Measurements from ENCODE around the gene ZNF157. TPM values are rescaled to one million over a fixed set of nuclear protein-coding genes. Genes with fewer than 3 reads are reported as not detected.
A peak's percentile ranks its signal among the peaks of the same experiment; 100 is the strongest.
"Not testable (repeated sequence)": the region's sequence is repeated elsewhere in the genome, so short reads cannot be mapped to it uniquely, and the experiment has no call there.

Gene ZNF157
- not detected in 2 replicates for total RNA-seq (2014; rRNA removed; shearing (Covaris generic))

DNA sequence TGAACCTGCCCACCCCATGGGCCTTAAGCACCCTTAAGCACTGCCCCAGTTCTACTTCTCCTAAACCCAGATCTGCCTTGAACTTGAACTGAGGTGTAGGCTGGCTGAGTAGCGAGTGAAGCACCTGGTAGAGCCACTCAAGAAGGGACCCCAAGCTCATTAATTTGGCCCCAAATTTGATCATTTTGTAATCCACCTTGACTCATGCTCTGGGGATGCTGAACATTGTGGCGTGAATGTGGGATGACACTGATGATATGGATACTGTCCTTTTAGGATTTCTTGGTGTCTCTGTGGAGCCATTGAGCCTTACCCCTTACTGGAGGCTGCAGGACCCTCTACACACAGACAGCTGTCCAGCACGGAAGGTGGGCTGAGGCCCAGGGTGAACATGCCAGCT is at the start of gene ZNF157:
ZNF157 (plus strand) TSS at position 301 of the 400 bp plus-strand sequence; CDS start at position 392, 91 bp downstream.
- no peak for DNase-seq (ENCODE audit: low spot score)

DNA sequence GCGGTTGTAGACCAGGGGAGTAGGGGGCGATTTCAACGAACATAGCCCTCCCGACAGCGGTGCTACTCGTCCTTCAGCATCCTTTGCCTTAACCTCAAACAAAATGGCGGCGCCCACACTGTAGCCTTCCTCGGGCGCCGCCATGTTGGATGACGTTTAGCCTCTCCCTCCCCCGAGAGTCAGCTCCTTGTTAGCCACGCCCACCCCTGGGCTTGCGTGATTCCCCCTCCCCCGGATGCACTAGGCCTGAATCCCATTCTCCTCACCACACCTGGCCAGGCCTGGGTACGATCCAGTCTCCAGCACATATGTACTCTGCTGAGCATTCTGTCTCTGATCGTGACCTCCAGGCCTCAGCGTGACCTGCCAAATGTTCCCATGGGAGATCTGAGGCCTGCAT is 49.0 kb upstream of the ZNF157 start:
- DNase-seq (ENCODE audit: low spot score): no peak

DNA sequence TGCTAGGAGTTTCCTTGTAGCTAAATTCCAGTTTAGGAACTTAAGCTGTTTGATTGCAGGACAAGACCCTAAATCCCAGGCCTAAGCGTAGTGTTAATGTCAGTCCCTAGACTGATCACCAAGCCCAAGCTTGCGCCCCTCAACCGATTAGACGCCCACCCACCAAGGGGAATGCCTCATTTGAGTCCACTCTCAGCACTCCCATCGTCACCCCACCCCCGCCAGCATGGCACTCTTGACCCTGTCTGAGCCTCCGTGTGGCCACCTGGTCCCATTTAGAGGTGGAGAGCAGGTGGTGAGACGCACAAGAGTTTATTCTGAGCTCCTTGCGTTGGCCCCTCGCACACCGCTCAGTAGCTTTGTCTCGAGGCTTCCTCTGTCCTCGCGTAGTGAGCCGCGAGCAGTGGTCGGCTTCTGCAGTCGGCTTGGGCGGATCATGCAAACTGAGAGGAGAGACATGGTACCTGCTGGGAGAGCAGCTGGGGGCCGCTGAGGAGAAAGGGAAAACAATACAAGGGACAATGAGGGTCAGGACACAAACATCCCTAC is 48.5 kb upstream of the ZNF157 start:
- no peak for DNase-seq (ENCODE audit: low spot score)

DNA sequence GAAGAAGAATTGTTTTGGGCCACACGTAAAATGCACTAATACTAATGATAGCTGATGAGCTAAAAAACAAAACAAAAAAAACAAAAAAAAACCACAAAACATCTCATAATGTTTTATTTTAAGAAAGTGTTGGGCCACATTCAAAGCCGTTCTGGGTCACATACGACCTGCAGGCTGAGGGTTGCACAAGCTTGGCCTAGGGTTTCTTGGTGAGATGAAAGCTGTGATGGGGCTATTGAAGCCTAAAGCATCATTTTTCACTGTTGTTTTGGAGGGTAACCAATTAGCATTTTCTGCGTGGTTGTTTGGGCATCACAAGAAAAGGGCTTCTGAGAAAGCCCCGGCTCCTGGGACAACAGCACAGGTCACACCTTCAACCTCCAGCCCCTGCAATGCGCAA is 42.5 kb upstream of the ZNF157 start:
- DNase-seq (ENCODE audit: low spot score): no peak

DNA sequence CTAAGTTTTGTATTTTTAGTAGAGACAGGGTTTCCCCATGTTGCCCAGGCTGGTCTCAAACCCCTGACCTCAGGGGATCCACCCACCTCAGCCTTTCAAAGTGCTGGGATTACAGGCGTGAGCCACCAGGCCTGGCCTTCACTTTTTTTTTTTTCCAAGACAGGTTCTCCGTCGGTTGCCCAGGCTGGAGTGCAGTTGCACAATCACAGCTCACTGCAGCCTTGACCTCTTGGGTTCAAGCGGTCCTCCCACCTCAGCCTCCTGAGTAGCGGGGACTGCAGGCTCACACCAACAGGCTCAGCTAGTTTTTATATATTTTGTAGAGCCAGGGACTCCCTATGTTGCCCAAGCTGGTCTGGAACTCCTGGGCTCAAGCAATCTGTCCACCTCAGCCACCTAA is 37.6 kb upstream of the ZNF157 start:
- not testable (repeated sequence) for DNase-seq (ENCODE audit: low spot score)

DNA sequence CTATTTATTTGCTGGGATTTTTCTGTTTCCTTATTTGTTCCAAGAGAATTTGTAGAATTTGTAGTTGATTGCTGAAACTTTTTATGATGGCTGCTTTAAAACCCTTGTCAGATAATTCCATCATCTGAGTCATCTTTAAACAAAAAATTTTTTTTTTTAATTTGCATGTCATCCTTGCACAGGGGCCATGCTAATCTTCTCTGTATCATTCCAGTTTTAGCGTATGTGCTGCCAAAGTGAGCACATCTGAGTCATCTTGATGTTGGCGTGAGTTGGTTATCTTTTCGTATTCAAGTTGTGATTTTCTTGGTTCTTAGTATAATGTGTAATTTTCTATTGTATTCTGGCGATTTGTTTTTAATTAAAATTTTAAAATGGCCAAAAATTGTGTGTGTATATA is 18.7 kb upstream of the ZNF157 start:
- peak; percentile 45 for DNase-seq (ENCODE audit: low spot score)

DNA sequence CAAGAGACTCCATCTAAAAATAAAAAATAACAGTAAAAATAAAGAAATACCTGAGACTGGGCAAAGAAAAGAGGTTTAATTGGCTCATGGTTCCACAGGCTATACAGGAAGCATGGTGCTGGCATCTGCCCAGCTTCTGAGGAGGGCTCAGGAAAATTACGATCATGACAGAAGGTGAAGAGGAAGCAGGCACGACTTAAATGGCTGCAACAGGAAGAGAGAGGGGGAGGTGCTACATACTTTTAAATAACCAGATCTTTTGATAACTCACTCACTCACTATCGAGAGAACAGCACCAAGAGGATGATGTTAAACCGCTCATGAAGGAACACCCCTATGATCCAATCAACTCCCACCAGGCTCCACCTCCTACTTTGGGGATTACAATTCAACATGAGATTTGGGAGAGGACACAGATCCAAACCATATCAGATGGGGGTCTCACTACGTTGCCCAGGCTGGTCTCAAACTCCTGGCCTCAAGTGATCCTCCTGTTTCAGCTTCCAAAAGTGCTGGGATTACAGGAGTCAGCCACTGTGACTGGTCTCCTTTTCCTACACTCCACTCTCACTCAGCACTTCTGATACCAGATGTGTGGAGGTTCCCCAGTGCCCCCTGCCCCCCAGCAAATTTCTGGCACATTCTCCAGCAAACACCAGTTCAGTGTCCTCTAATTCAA is 11.9 kb upstream of the ZNF157 start:
- DNase-seq (ENCODE audit: low spot score): peak; percentile 1

DNA sequence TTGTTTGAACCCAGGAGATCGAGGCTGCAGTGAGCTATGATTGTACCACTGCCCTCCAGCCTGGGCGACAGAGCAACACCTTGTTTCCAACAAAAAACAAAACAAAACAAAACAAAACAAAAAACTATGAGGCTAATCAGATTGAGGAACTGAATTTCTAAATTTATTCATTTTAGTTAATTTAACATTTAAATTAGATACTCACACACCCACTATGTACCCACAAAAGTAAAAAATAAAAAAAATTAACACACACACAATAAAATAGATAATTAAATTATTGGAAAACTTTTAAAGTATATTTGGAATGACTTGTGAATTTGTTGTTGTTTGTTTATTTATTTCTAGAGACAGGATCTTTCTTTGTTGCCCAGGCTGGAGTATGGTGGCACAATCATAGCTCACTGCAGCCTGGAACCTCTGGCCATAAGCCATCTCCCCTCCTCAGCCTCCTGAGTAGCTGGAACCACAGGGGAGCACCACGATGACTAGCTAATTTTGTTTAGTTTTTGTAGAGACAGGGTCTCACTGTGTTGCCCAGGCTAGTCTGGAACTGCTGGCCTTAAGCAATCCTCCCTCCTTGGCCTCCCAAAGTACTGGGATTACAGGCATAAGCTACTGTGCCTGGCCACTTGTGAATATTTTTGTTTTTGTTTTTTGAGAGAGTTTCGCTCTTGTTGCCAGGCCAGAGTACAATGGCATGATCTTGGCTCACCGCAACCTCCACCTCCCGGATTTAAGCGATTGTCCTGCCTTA is 9.8 kb upstream of the ZNF157 start:
- DNase-seq (ENCODE audit: low spot score): no peak

DNA sequence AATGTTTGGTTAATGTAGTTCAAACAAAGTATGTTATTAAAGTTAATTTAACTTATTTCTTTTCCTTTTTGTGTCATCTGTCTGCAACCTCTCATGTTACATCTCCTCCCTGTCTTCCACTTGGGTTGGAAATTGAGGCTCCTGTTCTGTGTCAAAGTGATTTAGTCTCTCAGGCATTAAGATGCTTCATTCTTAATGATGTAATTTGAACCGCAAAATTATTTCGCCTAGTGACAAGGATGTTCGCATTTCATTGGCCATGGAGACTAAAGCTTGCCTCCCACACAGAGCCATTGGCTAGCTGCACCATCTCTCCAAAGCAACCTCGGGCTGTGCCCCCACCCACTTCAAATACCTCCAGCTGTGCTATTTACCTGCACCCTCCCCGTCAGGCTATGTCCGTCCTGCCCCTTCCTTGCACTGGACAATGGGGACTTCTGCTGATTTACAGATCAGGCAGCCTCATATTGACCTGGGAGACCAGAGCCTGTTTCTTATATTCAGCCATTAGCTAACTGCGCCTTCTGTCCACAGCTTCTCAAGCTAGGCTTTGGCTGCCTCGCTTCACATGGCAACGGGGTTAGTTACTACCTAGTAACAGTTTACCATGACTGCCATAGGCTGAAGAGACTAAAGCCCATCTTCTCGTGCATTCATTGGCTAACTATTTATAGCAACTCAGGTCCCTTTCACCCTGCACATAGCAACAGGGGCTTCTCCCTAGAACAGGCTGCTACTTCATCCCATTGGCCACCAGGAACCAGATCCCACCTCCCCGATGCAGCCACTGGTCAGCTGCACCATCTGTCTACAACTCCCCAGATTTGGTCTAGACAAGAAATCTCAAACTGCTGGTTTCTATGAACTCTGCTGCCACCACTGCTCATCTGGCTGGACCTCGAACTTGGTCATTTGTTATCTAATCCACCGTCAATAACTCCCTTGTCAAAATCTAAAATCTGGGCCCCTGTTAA is 8.6 kb upstream of the ZNF157 start:
- DNase-seq (ENCODE audit: low spot score): peak; percentile 96

DNA sequence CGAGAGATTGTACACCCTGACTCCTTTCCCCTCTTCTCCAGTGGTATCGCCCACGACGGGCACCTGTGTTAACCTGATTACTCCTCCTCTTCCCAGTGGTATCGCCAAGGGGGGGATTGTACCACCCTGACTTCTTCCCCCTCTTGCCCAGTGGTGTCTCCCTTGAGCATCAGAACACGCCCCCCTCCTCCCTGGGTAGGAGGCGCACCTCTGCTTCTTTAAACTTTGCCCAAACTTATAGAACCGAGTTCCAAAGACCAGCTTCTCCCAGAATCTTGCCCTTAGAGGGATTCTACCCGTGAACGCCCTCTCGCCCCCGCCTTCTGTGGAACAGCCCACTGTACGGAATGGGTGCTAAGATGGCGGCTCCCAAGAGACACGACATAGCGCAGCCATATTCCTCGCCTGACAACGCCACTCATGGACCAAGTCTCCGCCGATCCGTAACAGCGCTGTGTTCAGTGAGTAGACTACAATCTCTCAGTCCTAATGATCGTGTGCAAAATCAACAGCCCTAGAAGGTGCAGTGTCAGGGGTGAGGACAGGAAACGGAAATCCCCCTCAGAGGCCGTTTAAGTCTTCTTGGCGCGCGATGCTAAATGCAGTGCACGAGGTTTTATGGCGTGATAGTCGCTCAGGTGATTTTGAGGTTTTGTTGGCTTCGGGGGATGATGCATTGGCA is 4.2 kb upstream of the ZNF157 start:
- DNase-seq (ENCODE audit: low spot score): peak; percentile 64

DNA sequence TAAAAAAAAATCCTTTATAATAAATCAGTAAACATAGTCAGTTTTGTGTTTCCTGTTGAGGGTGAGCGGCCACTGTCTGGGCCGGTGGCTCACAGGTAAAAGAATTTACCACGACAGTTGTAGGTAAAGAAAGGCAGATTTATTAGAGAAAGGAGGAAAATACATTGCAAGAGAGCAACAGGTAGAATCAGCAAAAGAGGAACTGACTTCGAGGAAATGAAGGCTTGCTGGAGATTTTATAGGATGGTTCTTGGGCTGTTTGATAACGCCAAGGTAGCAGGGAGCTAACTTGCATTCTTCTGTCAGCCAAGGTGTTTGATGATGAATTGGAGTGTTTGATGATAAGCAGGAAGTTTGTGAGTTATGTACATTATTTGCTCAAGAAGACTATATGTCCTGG is 2.8 kb downstream of the ZNF157 start:
- DNase-seq (ENCODE audit: low spot score): no peak

DNA sequence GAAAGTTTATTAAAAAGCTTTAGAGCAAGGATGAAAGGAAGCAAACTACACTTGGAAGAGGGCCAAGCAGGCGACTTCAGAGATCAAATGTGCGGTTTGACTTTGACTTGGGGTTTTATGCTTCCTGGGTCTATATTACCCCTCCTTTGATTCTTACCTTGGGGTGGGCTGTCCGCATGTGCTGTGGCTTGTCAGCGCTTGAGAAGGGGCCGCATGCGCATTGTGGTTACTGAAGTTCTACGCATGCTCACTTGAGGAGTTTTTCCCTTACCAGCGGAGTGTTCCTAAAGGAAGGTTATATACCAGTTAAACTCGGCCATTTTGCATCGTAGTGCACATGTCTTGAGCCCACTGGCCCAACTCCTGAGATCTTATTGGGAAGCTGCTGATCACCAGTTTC is 9.9 kb downstream of the ZNF157 start:
- no peak for DNase-seq (ENCODE audit: low spot score)

DNA sequence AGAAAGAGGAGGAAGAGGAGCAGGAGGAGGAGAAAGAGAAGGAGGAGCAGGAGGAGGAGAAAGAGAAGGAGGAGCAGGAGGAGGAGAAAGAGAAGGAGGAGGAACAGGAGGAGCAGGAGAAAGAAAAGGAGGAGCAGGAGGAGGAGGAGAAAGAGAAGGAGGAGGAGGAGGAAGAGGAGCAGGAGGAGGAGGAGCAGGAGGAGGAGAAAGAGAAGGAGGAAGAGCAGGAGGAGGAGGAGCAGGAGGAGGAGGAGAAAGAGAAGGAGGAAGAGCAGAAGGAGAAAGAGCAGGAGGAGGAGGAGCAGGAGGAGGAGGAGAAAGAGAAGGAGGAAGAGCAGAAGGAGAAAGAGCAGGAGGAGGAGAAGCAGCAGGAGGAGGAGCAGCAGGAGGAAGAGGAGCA is 10.5 kb downstream of the ZNF157 start:
- DNase-seq (ENCODE audit: low spot score): peak; percentile 25

DNA sequence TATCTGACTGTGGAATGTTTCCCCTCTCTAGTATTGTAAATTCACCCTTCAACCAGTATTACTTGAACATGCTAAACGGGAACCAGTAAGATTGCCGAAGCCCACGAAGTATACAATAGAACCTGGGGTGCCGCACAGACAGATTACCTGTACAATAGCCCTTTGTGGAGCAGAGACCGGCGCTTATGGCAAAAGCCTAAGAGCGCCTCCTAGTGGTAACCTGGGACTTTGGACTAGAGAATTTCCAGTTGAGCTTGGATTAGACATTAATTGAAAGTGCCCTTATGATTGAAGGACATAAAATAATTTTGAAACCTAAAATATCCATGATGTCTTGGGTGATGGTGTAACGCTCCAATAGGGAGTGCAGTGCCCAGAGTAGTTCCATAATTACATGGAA is 14.1 kb downstream of the ZNF157 start:
- DNase-seq (ENCODE audit: low spot score): peak; percentile 51

DNA sequence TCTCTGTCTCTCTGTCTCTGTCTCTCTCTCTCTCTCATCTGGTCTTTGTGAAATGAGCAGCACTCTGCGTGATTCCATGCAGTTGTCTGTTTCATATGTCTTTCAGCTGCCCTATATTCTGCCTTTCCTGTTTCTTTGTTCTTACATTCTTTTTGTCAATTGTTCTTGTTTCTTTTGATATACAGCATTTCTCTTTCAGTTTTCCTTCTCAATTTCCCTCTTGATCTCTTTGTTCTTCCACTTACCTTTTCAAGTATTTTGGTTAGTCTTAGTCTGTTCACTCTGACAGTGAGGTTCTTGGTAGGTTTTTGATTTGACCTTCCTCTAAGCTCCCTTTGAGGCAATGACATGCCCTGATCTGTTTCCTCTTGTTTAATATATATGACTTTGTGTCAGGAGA is 20.4 kb downstream of the ZNF157 start:
- no peak for DNase-seq (ENCODE audit: low spot score)

DNA sequence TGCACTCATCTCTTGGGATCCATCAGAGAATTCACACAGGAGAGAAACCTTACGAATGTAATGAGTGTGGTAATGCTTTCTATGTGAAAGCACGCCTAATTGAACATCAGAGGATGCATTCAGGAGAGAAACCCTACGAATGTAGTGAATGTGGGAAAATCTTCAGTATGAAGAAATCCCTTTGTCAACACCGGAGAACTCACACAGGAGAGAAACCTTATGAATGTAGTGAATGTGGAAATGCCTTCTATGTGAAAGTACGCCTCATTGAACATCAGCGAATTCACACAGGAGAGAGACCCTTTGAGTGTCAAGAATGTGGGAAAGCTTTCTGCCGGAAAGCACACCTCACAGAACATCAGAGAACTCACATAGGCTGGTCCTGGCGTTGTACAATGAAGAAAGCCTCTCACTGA is 42.8 kb downstream of the ZNF157 start:
- no peak for DNase-seq (ENCODE audit: low spot score)

DNA sequence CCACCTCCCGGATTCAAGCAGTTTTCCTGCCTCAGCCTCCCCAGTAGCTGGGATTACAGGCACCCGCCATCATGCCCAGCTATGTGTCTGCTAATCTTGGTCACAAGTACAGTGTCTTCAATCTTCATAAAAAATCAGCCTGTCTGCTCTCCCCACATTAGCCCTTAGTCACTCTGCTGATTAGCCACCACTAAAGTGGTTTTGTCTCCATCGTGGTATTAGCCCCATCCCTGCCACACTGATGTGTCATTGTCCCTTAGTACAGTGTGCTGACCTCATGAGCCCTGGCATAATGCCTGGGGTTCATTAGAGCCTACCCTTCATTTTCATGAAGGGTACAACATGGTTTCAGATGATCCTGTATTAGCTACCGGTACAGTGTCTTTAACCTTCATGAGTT is 49.9 kb downstream of the ZNF157 start:
- no peak for DNase-seq (ENCODE audit: low spot score)

DNA sequence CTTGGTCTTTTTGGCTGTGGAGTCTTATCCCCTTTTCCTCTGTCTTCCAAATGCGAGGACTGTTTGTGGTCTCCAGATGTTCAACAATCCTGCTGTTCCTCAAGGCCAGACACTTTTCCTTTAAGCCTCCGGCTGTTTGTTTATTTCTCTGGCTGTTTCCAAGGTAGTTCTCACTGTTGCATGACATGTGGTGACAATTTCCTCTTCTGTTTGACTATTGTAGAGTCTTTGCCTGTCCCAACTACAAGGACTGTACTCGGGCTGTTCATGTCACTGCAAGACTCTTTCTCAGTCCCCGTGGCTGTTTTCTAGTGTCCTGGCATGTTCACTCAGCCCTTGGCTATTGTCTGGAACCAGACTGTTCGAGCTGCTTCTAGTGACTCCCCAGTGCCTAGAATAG is 50.6 kb downstream of the ZNF157 start:
- no peak for DNase-seq (ENCODE audit: low spot score)

DNA sequence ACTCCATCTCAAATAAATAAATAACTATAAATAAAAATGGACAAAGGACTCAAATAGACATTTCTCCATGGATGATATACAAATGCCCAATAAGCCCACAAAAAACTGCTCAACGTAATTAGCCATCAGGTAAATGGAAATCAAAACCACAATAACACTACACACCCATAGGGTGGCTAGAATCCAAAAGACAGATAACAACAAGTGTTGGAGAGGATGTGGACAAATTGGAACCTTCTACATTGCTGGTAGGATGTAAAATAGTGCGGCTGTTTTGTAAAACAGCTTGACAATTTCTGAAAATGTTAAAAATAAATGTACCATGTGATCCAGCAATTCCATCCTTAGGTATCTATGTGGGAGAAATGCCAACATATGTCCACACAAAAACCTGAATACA is 52.1 kb downstream of the ZNF157 start:
- DNase-seq (ENCODE audit: low spot score): no peak

DNA sequence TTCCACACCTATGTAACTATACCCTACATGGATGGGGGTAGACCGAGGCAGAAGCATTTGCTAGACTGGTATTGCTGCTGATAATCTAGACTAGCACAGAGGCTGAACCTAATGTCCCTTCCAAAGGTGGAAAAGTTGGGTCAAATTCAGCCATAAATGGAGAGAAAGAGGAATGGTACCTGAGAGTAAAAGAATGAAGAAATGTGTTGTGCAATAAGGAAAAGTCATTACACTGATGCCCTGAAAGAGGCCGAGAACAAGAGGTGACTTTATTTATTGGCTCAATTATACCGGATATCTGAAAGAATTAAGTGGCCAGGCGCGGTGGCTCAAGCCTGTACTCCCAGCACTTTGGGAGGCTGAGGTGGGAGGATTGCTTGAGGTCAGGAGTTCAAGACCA is 60.5 kb downstream of the ZNF157 start:
- DNase-seq (ENCODE audit: low spot score): no peak

DNA sequence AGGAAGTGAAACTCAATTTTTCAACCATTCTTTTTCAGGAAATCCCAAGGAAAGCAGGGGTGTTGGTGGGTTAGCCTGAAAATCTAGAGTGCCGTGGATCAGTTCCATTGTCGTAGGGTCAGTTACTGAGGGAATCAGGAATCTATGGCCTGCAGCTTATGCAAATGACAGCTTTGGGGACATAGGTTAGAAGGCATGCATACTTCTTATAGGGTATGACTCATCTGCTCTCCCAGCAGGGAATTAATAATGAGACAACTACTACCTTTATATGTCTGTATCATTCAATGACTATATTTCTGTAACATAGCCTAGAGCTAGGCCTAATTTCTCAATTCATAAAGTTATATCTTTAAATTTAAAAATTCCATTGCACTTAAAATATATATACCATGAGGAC is 76.1 kb downstream of the ZNF157 start:
- DNase-seq (ENCODE audit: low spot score): no peak

Data from A172 (cell line).